Naive thymus-derived CD4-positive, alpha-beta T cell (primary cell): Measurements from ENCODE around the gene PDSS1. TPM values are rescaled to one million over a fixed set of nuclear protein-coding genes. Genes with fewer than 3 reads are reported as not detected.
A peak's percentile ranks its signal among the peaks of the same experiment; 100 is the strongest.

Source experiments
- ATAC-seq: fragments of 150-1000 bp; cut with Tn5 transposase; 2 replicates; pipeline ENCODE4 v1.10.0; 2021; ENCODE audit warnings: mild to moderate bottlenecking, moderate library complexity
- CTCF ChIA-PET: fragments of 350-600 bp; sonication (Branson Sonifier 250); formaldehyde crosslinking; loops from one replicate; lab custom pipeline; 2021; ENCODE audit warnings: antibody characterized with exemption; lab: Charles Lee
- POLR2A ChIA-PET: fragments of 350-600 bp; sonication (Branson Sonifier 250); formaldehyde crosslinking; loops from one replicate; lab custom pipeline; 2021; ENCODE audit warnings: antibody characterized with exemption, inconsistent platforms; lab: Charles Lee
- DNase-seq, 9 donors: peaks; one replicate each; pipeline versions ENCODE4 v3.0.0 to v3.0.0-alpha.2; 2020 to 2022; ENCODE audit warnings: mixed read lengths in 1 of 9
- H3K27ac ChIP-seq: one replicate; pipeline ENCODE4 v1.7.0; 2013; ENCODE audit warnings: mild to moderate bottlenecking, low read depth, low read length, moderate library complexity
- H3K27me3 ChIP-seq, 2 donors: one replicate each; pipeline ENCODE4 v1.7.0; 2013; ENCODE audit warnings: low read length in 2 of 2, mild to moderate bottlenecking in 2 of 2, moderate library complexity in 2 of 2; ENCODE audit not compliant: control insufficient read depth in 2 of 2, insufficient read depth in 2 of 2
- H3K36me3 ChIP-seq, 3 experiments: 1 replicate in 2 of 3; 2 replicates in 1 of 3; pipeline ENCODE4 v1.7.0; 2013; ENCODE audit warnings: low read length in 3 of 3, mild to moderate bottlenecking in 3 of 3, moderate library complexity in 1 of 3; ENCODE audit not compliant: insufficient read depth in 3 of 3, control insufficient read depth in 2 of 3
- H3K4me1 ChIP-seq, 2 donors: one replicate each; pipeline ENCODE4 v1.7.0; 2013; ENCODE audit warnings: low read length in 2 of 2, mild to moderate bottlenecking in 2 of 2, moderate library complexity in 1 of 2; ENCODE audit not compliant: control insufficient read depth in 2 of 2, insufficient read depth in 2 of 2
- H3K4me3 ChIP-seq: 2 replicates; pipeline ENCODE4 v1.7.0; 2013; ENCODE audit warnings: mild to moderate bottlenecking, low read length
- H3K9me3 ChIP-seq, 3 experiments: 1 replicate in 2 of 3; 2 replicates in 1 of 3; pipeline ENCODE4 v1.7.0; 2013; ENCODE audit warnings: low read length in 3 of 3; ENCODE audit not compliant: control insufficient read depth in 2 of 3
- H3K27ac Mint-ChIP-seq, 9 donors: one replicate each; pipeline ENCODE4 v1.8.0; 2020 to 2022; ENCODE audit warnings: mixed read lengths in 9 of 9, mild to moderate bottlenecking in 8 of 9, moderate library complexity in 5 of 9, inconsistent platforms in 2 of 9
- H3K27me3 Mint-ChIP-seq, 5 donors: one replicate each; pipeline ENCODE4 v1.8.0; 2021 to 2022; ENCODE audit warnings: mixed read lengths in 5 of 5, mild to moderate bottlenecking in 1 of 5
- H3K36me3 Mint-ChIP-seq, 5 donors: one replicate each; pipeline ENCODE4 v1.8.0; 2020 to 2022; ENCODE audit warnings: mixed read lengths in 5 of 5, mild to moderate bottlenecking in 3 of 5, inconsistent platforms in 1 of 5
- H3K4me1 Mint-ChIP-seq, 7 donors: one replicate each; pipeline ENCODE4 v1.8.0; 2020 to 2022; ENCODE audit warnings: mixed read lengths in 7 of 7, mild to moderate bottlenecking in 3 of 7, inconsistent platforms in 1 of 7
- H3K4me3 Mint-ChIP-seq, 10 donors: one replicate each; pipeline ENCODE4 v1.8.0; 2020 to 2022; ENCODE audit warnings: mild to moderate bottlenecking in 10 of 10, mixed read lengths in 10 of 10, moderate library complexity in 6 of 10, inconsistent platforms in 2 of 10
- H3K9me3 Mint-ChIP-seq, 11 donors: one replicate each; pipeline ENCODE4 v1.8.0; 2020 to 2022; ENCODE audit warnings: mixed read lengths in 11 of 11, mild to moderate bottlenecking in 4 of 11, inconsistent platforms in 1 of 11, moderate library complexity in 1 of 11
- intact Hi-C, 2 donors: fragments of 100-400 bp; cut with micrococcal nuclease; formaldehyde crosslinking; loops; one replicate each; pipeline ENCODE4 v1.15.1; 2023
- polyA plus RNA-seq, 2 donors: library from polyadenylated mRNA; unstranded; fragments of 300-500 nt; fragmentation: Illumina TruSeq; gene quantifications; one replicate each; pipeline ENCODE4 v1.2.3, GENCODE V29; 2021
- total RNA-seq, 6 experiments: library from RNA in 5 of 6; stranded (reverse) in 5 of 6; gene quantifications; 1 replicate in 5 of 6; 2 replicates in 1 of 6; pipeline ENCODE4 v1.2.3 and lab custom pipeline; 2021 to 2026

Gene PDSS1
- total and polyA plus RNA-seq, 7 experiments from 2014 or later = 3.8 to 15.2 (median 4.7) TPM

DNA sequence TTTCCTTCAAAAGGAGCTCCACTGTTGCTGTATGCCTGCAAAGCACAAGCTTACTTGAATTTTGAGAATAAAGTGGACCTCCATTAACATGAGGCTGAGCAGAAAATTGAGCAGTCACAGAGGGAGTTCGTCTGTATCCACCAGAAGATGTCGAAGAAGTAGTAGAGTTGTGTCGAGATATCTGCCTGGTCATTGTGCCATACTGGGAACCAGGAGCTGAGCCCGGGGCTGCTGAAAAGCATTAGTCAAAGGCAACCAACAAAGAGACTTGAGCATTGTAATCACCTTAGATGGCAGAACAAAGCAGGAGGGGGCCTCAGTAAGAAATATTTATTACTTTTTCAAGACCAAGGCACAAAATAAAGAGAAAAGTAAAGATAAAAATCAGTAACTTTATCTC, 61.5 kb downstream of the PDSS1 start:
- H3K27me3 Mint-ChIP-seq = no peaks in the 10 kb centered on the region
- DNase-seq = no peak
- H3K27ac Mint-ChIP-seq = peak overlapping the region in 4 of 9 donors; percentile 13 to 62 (median 42)
- H3K4me3 ChIP-seq = no peak overlapping the region
- no peak overlapping the region for H3K4me3 Mint-ChIP-seq
- peaks cover 7 to 32% (median 12%) of the 10 kb centered on the region in 5 donors for H3K36me3 Mint-ChIP-seq
- H3K27me3 ChIP-seq = no peaks in the 10 kb centered on the region
- intact Hi-C loops = loop anchor here in 1 of 2 donors (10.0 kb wide), 1 partner anchor 376 kb away; no protein-coding TSS in a partner anchor
- H3K4me1 Mint-ChIP-seq = peaks cover under 1 to 13% (median 10%) of the 10 kb centered on the region in 7 donors
- no peak overlapping the region for H3K27ac ChIP-seq
- H3K4me1 ChIP-seq = no peaks in the 10 kb centered on the region
- peaks cover 0 to 22% (median 4%) of the 10 kb centered on the region in 3 experiments for H3K36me3 ChIP-seq
- H3K9me3 ChIP-seq = no peaks in the 10 kb centered on the region
- ATAC-seq = no peak
- no peaks in the 10 kb centered on the region for H3K9me3 Mint-ChIP-seq
- ChIA-PET POLR2A (no interaction called here), CTCF (no interaction called here)

DNA sequence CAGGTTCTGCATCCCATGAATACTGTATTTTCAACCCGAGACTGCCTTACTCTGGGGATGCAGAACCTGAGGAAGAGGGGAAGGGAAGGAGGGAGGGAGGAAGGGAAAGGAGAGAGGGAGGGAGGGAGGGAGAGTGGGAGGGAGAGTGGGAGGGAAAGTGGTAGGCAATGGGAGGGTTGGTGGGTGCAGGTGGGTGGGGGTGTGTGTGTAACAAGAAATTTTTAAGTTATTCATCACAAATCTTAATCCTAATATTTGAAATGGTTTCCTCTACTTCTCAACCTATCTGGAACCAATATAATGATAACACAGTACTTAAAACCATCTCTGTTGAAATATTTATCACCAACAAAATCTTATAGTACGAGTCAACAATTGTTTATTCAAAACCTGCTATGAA, 68.0 kb downstream of the PDSS1 start:
- peak overlapping the region in 3 of 9 donors; percentile 19 to 62 (median 47) for H3K27ac Mint-ChIP-seq
- H3K27me3 Mint-ChIP-seq = no peaks in the 10 kb centered on the region
- H3K9me3 Mint-ChIP-seq = no peaks in the 10 kb centered on the region
- peaks cover 0 to 18% (median 15%) of the 10 kb centered on the region in 7 donors for H3K4me1 Mint-ChIP-seq
- H3K36me3 Mint-ChIP-seq = peaks cover 4 to 39% (median 15%) of the 10 kb centered on the region in 5 donors
- DNase-seq = no peak
- Histone ChIP-seq H3K27ac (no peak overlapping the region), H3K27me3 (no peaks in the 10 kb centered on the region), H3K4me1 (no peaks in the 10 kb centered on the region), H3K9me3 (no peaks in the 10 kb centered on the region), H3K4me3 (no peak overlapping the region), H3K36me3 (peaks cover 0 to 33% (median 15%) of the 10 kb centered on the region in 3 experiments)
- intact Hi-C loops = no loop called here
- ChIA-PET CTCF (no interaction called here), POLR2A (no interaction called here)
- ATAC-seq = no peak
- no peak overlapping the region for H3K4me3 Mint-ChIP-seq

DNA sequence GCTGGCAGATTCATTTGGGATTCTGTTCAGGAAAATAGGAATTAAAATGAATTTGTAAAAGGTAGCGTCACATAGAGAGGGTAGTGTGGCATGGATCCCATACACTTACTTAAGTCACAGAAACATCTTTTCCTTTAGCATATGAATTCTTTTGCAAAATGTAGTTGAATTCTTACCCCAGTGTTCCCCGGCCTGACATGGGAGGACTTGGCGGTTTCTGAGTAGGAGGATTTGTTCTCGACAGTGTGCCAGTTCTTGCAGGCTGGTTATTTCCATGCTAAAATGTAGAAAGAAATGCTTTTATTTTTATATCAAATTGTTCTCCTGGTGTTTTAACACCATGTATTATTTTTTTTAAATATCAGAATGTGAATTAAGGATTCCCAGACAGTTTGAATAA, 72.6 kb downstream of the PDSS1 start:
- peaks cover 4 to 25% (median 10%) of the 10 kb centered on the region in 5 donors for H3K36me3 Mint-ChIP-seq
- H3K4me1 Mint-ChIP-seq = peaks cover 11 to 53% (median 42%) of the 10 kb centered on the region in 7 donors
- POLR2A ChIA-PET = no interaction called here
- H3K4me3 ChIP-seq = no peak overlapping the region
- H3K27ac ChIP-seq = no peak overlapping the region
- H3K36me3 ChIP-seq = peaks cover 0 to 12% (median 4%) of the 10 kb centered on the region in 3 experiments
- no peaks in the 10 kb centered on the region for H3K27me3 Mint-ChIP-seq
- intact Hi-C loops = no loop called here
- no peaks in the 10 kb centered on the region for H3K27me3 ChIP-seq
- no peaks in the 10 kb centered on the region for H3K9me3 Mint-ChIP-seq
- DNase-seq = no peak
- no peak overlapping the region for H3K4me3 Mint-ChIP-seq
- no peaks in the 10 kb centered on the region for H3K9me3 ChIP-seq
- CTCF ChIA-PET = no interaction called here
- no peaks in the 10 kb centered on the region for H3K4me1 ChIP-seq
- no peak overlapping the region for H3K27ac Mint-ChIP-seq
- ATAC-seq = no peak

DNA sequence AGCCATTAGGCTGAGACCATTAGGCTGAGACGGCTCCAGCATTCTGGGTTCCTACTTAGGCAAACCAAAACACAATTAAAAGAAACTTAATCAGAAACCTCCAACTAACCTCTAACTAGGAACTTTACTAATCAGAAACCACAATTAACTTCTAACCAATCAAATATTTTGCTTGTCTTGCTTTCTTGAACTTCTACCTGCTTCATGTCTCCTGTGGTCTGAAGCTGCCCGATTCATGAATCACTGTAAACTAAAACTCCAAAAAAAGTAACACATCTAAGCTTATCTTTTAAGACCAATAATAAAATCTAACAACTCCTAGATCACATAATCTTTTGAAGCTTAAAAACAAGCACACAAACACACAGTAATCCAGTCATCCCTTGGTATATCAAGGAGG, 76.1 kb downstream of the PDSS1 start:
- Mint-ChIP-seq H3K4me1 (peaks cover 30 to 82% (median 67%) of the 10 kb centered on the region in 7 donors), H3K9me3 (no peaks in the 10 kb centered on the region)
- H3K27ac ChIP-seq = no peak overlapping the region

DNA sequence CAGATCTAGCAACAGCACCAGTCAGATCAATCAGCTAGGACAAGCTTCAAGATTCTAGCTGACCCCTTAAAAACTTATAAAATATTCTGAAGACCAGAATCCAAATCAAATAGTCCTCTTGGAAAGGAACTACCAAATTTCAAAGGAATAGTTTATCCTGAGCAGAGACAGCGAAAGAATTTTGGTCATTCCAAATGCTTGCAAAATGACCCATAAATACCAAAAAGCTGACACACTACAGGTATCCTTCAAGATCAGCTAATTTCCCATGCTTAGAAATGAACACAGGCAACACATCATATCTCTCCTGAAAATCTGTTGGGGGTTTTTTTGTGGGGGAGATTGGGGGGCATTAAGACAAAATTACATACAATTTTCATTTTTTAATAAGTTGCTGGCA, 78.8 kb downstream of the PDSS1 start:
- Histone ChIP-seq H3K27me3 (no peaks in the 10 kb centered on the region), H3K4me3 (no peak overlapping the region), H3K27ac (peak overlapping the region; percentile 5), H3K4me1 (peaks cover 13 to 23% of the 10 kb centered on the region in 2 donors), H3K9me3 (no peaks in the 10 kb centered on the region), H3K36me3 (peaks cover 0 to 4% (median 0%) of the 10 kb centered on the region in 3 experiments)
- Mint-ChIP-seq H3K27me3 (no peaks in the 10 kb centered on the region), H3K9me3 (no peaks in the 10 kb centered on the region), H3K4me3 (peak overlapping the region in 1 of 10 donors; percentile 23), H3K27ac (peak overlapping the region in 4 of 9 donors; percentile 16 to 61 (median 34)), H3K36me3 (peaks cover 0 to 17% (median 2%) of the 10 kb centered on the region in 5 donors), H3K4me1 (peaks cover 36 to 93% (median 85%) of the 10 kb centered on the region in 7 donors)
- ATAC-seq (no peak), DNase-seq (no peak)
- CTCF ChIA-PET = no interaction called here
- POLR2A ChIA-PET = interaction anchor here (1.4 kb wide), 1 partner anchor 85 kb away, joined by 6 read pairs; the partner anchor contains the start of gene ABI1
- intact Hi-C loops = no loop called here

More for the DNA sequence above, 76.1 kb downstream of the PDSS1 start:
- ChIA-PET POLR2A (no interaction called here), CTCF (no interaction called here)
- ATAC-seq (no peak), DNase-seq (no peak)
- no peak overlapping the region for H3K4me3 Mint-ChIP-seq
- Histone ChIP-seq H3K9me3 (no peaks in the 10 kb centered on the region), H3K4me1 (peaks cover 0 to 15% of the 10 kb centered on the region in 2 donors), H3K4me3 (no peak overlapping the region), H3K27me3 (no peaks in the 10 kb centered on the region), H3K36me3 (peaks cover 0 to 4% (median 0%) of the 10 kb centered on the region in 3 experiments)
- intact Hi-C loops = no loop called here
- peaks cover 0 to 11% (median 4%) of the 10 kb centered on the region in 5 donors for H3K36me3 Mint-ChIP-seq
- H3K27me3 Mint-ChIP-seq = no peaks in the 10 kb centered on the region
- H3K27ac Mint-ChIP-seq = peak overlapping the region in 3 of 9 donors; percentile 17 to 74 (median 35)

DNA sequence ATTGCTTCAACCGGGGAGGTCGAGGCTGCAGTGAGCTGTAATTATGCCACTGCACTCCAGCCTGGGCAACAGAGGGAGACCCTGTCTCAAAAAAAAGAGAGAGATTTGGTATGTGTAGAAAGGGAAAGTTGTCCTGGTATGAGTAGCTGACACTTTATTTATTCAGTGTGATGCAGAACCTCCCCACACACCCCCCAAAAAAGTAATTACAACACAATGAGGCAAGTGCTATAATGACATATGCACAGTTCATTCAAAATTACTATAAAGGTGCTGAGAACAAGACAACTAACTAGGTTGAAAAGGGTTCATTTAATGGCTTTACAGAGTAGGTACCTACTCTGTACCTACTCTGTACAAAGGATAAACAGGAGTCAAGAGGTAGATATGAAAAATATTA, 80.2 kb downstream of the PDSS1 start:
- ChIA-PET CTCF (no interaction called here), POLR2A (no interaction called here)
- H3K4me1 ChIP-seq = peaks cover 15 to 33% of the 10 kb centered on the region in 2 donors

More for the DNA sequence above, 80.2 kb downstream of the PDSS1 start:
- ATAC-seq (no peak), DNase-seq (no peak)
- peaks cover 0 to 18% (median 2%) of the 10 kb centered on the region in 5 donors for H3K36me3 Mint-ChIP-seq
- no peaks in the 10 kb centered on the region for H3K27me3 Mint-ChIP-seq
- H3K27ac Mint-ChIP-seq = peak overlapping the region in 6 of 9 donors; percentile 6 to 82 (median 24)
- peaks cover 0 to 4% (median 0%) of the 10 kb centered on the region in 3 experiments for H3K36me3 ChIP-seq
- peak overlapping the region in 4 of 10 donors; percentile 1 to 42 (median 10) for H3K4me3 Mint-ChIP-seq
- no peak overlapping the region for H3K4me3 ChIP-seq
- intact Hi-C loops = no loop called here
- H3K9me3 ChIP-seq = no peaks in the 10 kb centered on the region
- no peak overlapping the region for H3K27ac ChIP-seq
- H3K9me3 Mint-ChIP-seq = no peaks in the 10 kb centered on the region
- no peaks in the 10 kb centered on the region for H3K27me3 ChIP-seq
- H3K4me1 Mint-ChIP-seq = peaks cover 44 to 96% (median 90%) of the 10 kb centered on the region in 7 donors
